Upper lobe of left lung (tissue), 6 donors: Measurements from ENCODE around the gene RNF7. TPM values are rescaled to one million over a fixed set of nuclear protein-coding genes. Genes with fewer than 3 reads are reported as not detected.

ENCODE experiments used
- ATAC-seq, 2 donors: fragments of 200-7000 bp; cut with Tn5 transposase; one replicate each; pipeline ENCODE4 v1.9.1; 2022; ENCODE audit warnings: mild to moderate bottlenecking in 2 of 2, moderate library complexity in 2 of 2; ENCODE audit not compliant: low FRiP score in 2 of 2
- DNase-seq, 2 donors: peaks; one replicate each; pipeline ENCODE4 v3.0.0-alpha.2; 2019 to 2020
- H3K27ac ChIP-seq, 4 donors: fragments of 200-600 bp; sonication (generic); one replicate each; pipeline ENCODE4 v1.5.1; 2016 to 2019
- H3K27me3 ChIP-seq, 4 donors: fragments of 200-600 bp; sonication (generic); one replicate each; pipeline ENCODE4 v1.5.1; 2017 to 2019
- H3K36me3 ChIP-seq, 4 donors: fragments of 200-600 bp; sonication (generic); one replicate each; pipeline ENCODE4 v1.5.1; 2016 to 2019
- H3K4me1 ChIP-seq, 4 donors: fragments of 200-600 bp; sonication (generic); one replicate each; pipeline ENCODE4 v1.5.1; 2018 to 2019
- H3K4me3 ChIP-seq, 4 donors: fragments of 200-600 bp; sonication (generic); one replicate each; pipeline ENCODE4 v1.5.1; 2017 to 2019; ENCODE audit warnings: mild to moderate bottlenecking in 2 of 4, moderate library complexity in 1 of 4
- H3K9me3 ChIP-seq, 4 donors: fragments of 200-600 bp; sonication (generic); one replicate each; pipeline ENCODE4 v1.5.1; 2018 to 2019
- CTCF ChIP-seq, 6 experiments: fragments of 450-650 bp in 4 of 6; fragments of 200-600 bp in 2 of 6; sonication (generic) in 2 of 6; IDR thresholded peaks; one replicate each; pipeline ENCODE4 v1.5.1; 2016 to 2019; ENCODE audit warnings: antibody characterized with exemption in 6 of 6
- EP300 ChIP-seq, 4 donors: sonication (generic); formaldehyde crosslinking; IDR thresholded peaks; one replicate each; pipeline ENCODE4 v1.5.1; 2017; ENCODE audit warnings: antibody characterized with exemption in 4 of 4, control low read depth in 2 of 4
- POLR2A ChIP-seq, 4 donors: fragments of 450-650 bp; IDR thresholded peaks; one replicate each; pipeline ENCODE4 v1.5.1; 2016 to 2017; ENCODE audit warnings: antibody characterized with exemption in 4 of 4, mild to moderate bottlenecking in 2 of 4
- POLR2AphosphoS5 ChIP-seq, 2 donors: sonication (generic); formaldehyde crosslinking; IDR thresholded peaks; one replicate each; pipeline ENCODE4 v1.5.1; 2017; ENCODE audit warnings: antibody characterized with exemption in 2 of 2
- WGBS, 2 donors: methylation state at CpG; one replicate each; pipeline ENCODE4 v1.1.5; 2017 to 2018; 5-methylcytosine and 5-hydroxymethylcytosine counted together
- total RNA-seq, 6 donors: library from RNA; depleted of rRNA in 4 of 6; stranded (reverse); fragments of >200 nt in 4 of 6; gene quantifications; one replicate each; pipeline versions ENCODE4 v1.1.0 to v1.2.1, GENCODE V29; 2016 to 2021
- donor health status: DM: no; HTN: no; CAD: no; lungs with moderate emphysema.
- donor health status: DM: no; HTN: yes; CAD: no; lungs with severe emphysema.

The RNF7 gene
- total RNA-seq, 6 donors from 2014 or later = 9.4 to 76.3 (median 49.0) TPM

- ATAC-seq (peak in 1 of 2 donors; percentile 62), DNase-seq (no peak)
- peaks cover 28 to 35% (median 31%) of the 10 kb centered on the region in 4 donors for H3K4me1 ChIP-seq
- no peaks in the 10 kb centered on the region for H3K36me3 ChIP-seq
- 0 to 1% methylated on average over 11 of the region's 11 CpGs for WGBS, 2 donors
- peak overlapping the region; percentile 70 to 91 (median 86) for H3K4me3 ChIP-seq
- H3K9me3 ChIP-seq = no peaks in the 10 kb centered on the region
- no peaks in the 10 kb centered on the region for H3K27me3 ChIP-seq
- no peak for TF ChIP-seq POLR2A (IDR thresholded peaks at IDR 0.05)
- no peak for TF ChIP-seq EP300 (IDR thresholded peaks at IDR 0.05)
- TF ChIP-seq POLR2AphosphoS5 (IDR thresholded peaks at IDR 0.05) = no peak
- no peak for TF ChIP-seq CTCF (IDR thresholded peaks at IDR 0.05)
- peak overlapping the region; percentile 90 to 96 (median 94) for H3K27ac ChIP-seq
Measured at GRCh38 chr3:141738891-141739363, 829 bp downstream of the RNF7 start.

DNA sequence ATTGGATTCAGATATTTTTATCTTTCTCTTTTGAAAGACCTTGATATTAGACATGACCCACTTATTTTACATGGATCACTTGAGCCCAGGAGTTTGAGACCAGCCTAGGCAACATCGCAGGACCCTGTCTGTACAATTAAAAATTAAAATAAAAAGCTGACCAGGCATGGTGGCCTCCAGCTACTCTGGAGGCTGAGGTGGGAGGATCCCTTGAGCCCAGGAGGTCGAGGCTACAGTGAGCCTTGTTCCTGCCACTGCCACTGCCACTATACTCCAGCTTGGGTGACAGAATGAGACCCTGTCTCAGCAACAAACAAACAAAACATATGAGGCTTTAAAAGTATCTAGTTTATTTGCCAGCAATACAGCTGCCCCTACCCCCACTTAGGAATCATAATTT is 1.6 kb downstream of the RNF7 start:
- Histone ChIP-seq H3K9me3 (no peaks in the 10 kb centered on the region), H3K27ac (peak overlapping the region; percentile 90 to 96 (median 94)), H3K36me3 (peaks cover 0 to 7% (median 2%) of the 10 kb centered on the region in 4 donors), H3K4me3 (peak overlapping the region in 3 of 4 donors; percentile 70 to 90 (median 83)), H3K27me3 (no peaks in the 10 kb centered on the region), H3K4me1 (peaks cover 28 to 41% (median 31%) of the 10 kb centered on the region in 4 donors)
- TF ChIP-seq POLR2A (IDR thresholded peaks at IDR 0.05) = no peak
- TF ChIP-seq CTCF (IDR thresholded peaks at IDR 0.05) = no peak
- TF ChIP-seq POLR2AphosphoS5 (IDR thresholded peaks at IDR 0.05) = no peak
- TF ChIP-seq EP300 (IDR thresholded peaks at IDR 0.05) = no peak
- no peak for ATAC-seq
- no peak for DNase-seq
- WGBS, 2 donors = 71 to 72% methylated on average over 2 of the region's 2 CpGs

GRCh38 chr3:141740349-141740748 is 2.3 kb downstream of the RNF7 start:
- Histone ChIP-seq H3K27ac (peak overlapping the region in 2 of 4 donors; percentile 31 to 96), H3K27me3 (no peaks in the 10 kb centered on the region), H3K4me1 (peaks cover 28 to 41% (median 31%) of the 10 kb centered on the region in 4 donors), H3K4me3 (no peak overlapping the region), H3K36me3 (peaks cover 4 to 14% (median 8%) of the 10 kb centered on the region in 4 donors), H3K9me3 (no peaks in the 10 kb centered on the region)
- ATAC-seq (no peak), DNase-seq (no peak)
- TF ChIP-seq POLR2AphosphoS5 (IDR thresholded peaks at IDR 0.05) (no peak), EP300 (IDR thresholded peaks at IDR 0.05) (no peak), CTCF (IDR thresholded peaks at IDR 0.05) (no peak), POLR2A (IDR thresholded peaks at IDR 0.05) (no peak)

DNA sequence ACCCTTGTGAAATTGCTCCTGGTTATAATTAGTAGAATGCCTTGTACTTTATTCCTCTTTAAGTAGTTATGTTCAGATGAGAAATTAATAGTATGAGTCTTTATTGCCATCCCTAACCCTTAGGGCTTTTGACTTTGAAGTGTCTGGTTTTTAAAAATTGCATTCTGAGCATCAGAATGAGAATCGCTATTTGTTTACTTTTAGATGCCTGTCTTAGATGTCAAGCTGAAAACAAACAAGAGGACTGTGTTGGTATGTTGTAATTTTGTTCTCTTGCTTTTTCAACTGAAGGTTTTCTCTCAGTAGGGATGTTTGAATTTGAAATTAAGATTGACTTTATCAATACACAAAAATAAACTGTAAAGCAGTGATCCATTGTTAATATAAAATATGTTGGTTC is 5.2 kb downstream of the RNF7 start:
- ATAC-seq (no peak), DNase-seq (no peak)
- TF ChIP-seq POLR2A (IDR thresholded peaks at IDR 0.05) = no peak
- no peak for TF ChIP-seq POLR2AphosphoS5 (IDR thresholded peaks at IDR 0.05)
- no peak for TF ChIP-seq CTCF (IDR thresholded peaks at IDR 0.05)
- TF ChIP-seq EP300 (IDR thresholded peaks at IDR 0.05) = no peak
- Histone ChIP-seq H3K27me3 (no peaks in the 10 kb centered on the region), H3K4me3 (no peak overlapping the region), H3K27ac (no peak overlapping the region), H3K4me1 (peaks cover 28 to 41% (median 29%) of the 10 kb centered on the region in 4 donors), H3K9me3 (no peaks in the 10 kb centered on the region), H3K36me3 (peaks cover 10 to 43% (median 28%) of the 10 kb centered on the region in 4 donors)
- WGBS, 2 donors = 43% methylated on average over 1 of the region's 1 CpG

GRCh38 chr3:141746962-141747361 is 8.9 kb downstream of the RNF7 start:
- H3K4me3 ChIP-seq = no peak overlapping the region
- WGBS, 2 donors = 96 to 98% methylated on average over 4 of the region's 4 CpGs
- H3K27ac ChIP-seq = no peak overlapping the region
- peaks cover under 1 to 18% (median 7%) of the 10 kb centered on the region in 4 donors for H3K4me1 ChIP-seq
- TF ChIP-seq CTCF (IDR thresholded peaks at IDR 0.05) (no peak), POLR2AphosphoS5 (IDR thresholded peaks at IDR 0.05) (no peak), EP300 (IDR thresholded peaks at IDR 0.05) (no peak), POLR2A (IDR thresholded peaks at IDR 0.05) (no peak)
- no peak for ATAC-seq
- no peak for DNase-seq
- no peaks in the 10 kb centered on the region for H3K27me3 ChIP-seq
- no peaks in the 10 kb centered on the region for H3K9me3 ChIP-seq
- H3K36me3 ChIP-seq = peaks cover 12 to 79% (median 34%) of the 10 kb centered on the region in 4 donors
